HL-60 (cell line): ENCODE measurements around the gene CD72.

ENCODE experiments used
- DNase-seq, 2 experiments: peaks; one replicate each; pipeline ENCODE4 v3.0.0-alpha.2; 2010 to 2020; ENCODE audit warnings: low read depth in 1 of 2, low spot score in 1 of 2
- H3K27ac ChIP-seq: fragments of 250-450 bp; sonication (Bioruptor Pico); replicated peaks from 2 replicates; pipeline ENCODE4 v1.5.1; 2020; ENCODE audit warnings: mild to moderate bottlenecking, moderate library complexity
- H3K27me3 ChIP-seq: fragments of 250-450 bp; sonication (Bioruptor Pico); 2 replicates; pipeline ENCODE4 v1.5.1; 2021; ENCODE audit warnings: mild to moderate bottlenecking, moderate library complexity; ENCODE audit not compliant: insufficient read depth, poor library complexity, severe bottlenecking
- H3K4me3 ChIP-seq: replicated peaks from 2 replicates; pipeline ENCODE4 v1.5.1; 2011; ENCODE audit warnings: mild to moderate bottlenecking, control low read depth, low read length; ENCODE audit not compliant: insufficient read depth
- CTCF ChIP-seq: IDR thresholded peaks from one replicate; pipeline ENCODE4 v1.5.1; 2011; ENCODE audit warnings: low read length, control low read depth, inconsistent platforms; ENCODE audit not compliant: insufficient read depth
- GABPA ChIP-seq: IDR thresholded peaks from 2 replicates; pipeline ENCODE4 v1.6.1; 2012; ENCODE audit warnings: low read depth
- POLR2AphosphoS5 ChIP-seq: IDR thresholded peaks from 2 replicates; pipeline ENCODE4 v1.6.1; 2012; ENCODE audit warnings: low read depth
- SPI1 ChIP-seq: IDR thresholded peaks from 2 replicates; pipeline ENCODE4 v1.6.1; 2012; ENCODE audit warnings: low read depth, mild to moderate bottlenecking, borderline replicate concordance
- TF ChIP-seq, protein P1 (sequence below): IDR thresholded peaks from 2 replicates; pipeline ENCODE4 v1.6.1; 2012; ENCODE audit warnings: low read depth; ENCODE audit not compliant: insufficient replicate concordance

The CD72 gene

GRCh38 chr9:35609820-35610163 lies 8.4 kb downstream of the CD72 start:
- H3K27me3 ChIP-seq = no peaks in the 10 kb centered on the region
- TF ChIP-seq CTCF = no peak
- no peak for TF ChIP-seq GABPA
- no peak for TF ChIP-seq SPI1
- TF ChIP-seq, protein P1, sequence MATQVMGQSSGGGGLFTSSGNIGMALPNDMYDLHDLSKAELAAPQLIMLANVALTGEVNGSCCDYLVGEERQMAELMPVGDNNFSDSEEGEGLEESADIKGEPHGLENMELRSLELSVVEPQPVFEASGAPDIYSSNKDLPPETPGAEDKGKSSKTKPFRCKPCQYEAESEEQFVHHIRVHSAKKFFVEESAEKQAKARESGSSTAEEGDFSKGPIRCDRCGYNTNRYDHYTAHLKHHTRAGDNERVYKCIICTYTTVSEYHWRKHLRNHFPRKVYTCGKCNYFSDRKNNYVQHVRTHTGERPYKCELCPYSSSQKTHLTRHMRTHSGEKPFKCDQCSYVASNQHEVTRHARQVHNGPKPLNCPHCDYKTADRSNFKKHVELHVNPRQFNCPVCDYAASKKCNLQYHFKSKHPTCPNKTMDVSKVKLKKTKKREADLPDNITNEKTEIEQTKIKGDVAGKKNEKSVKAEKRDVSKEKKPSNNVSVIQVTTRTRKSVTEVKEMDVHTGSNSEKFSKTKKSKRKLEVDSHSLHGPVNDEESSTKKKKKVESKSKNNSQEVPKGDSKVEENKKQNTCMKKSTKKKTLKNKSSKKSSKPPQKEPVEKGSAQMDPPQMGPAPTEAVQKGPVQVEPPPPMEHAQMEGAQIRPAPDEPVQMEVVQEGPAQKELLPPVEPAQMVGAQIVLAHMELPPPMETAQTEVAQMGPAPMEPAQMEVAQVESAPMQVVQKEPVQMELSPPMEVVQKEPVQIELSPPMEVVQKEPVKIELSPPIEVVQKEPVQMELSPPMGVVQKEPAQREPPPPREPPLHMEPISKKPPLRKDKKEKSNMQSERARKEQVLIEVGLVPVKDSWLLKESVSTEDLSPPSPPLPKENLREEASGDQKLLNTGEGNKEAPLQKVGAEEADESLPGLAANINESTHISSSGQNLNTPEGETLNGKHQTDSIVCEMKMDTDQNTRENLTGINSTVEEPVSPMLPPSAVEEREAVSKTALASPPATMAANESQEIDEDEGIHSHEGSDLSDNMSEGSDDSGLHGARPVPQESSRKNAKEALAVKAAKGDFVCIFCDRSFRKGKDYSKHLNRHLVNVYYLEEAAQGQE = no peak
- no peak for TF ChIP-seq POLR2AphosphoS5
- DNase-seq = no peak
- H3K4me3 ChIP-seq = no peak overlapping the region
- H3K27ac ChIP-seq = no peak overlapping the region

- no peak overlapping the region for H3K4me3 ChIP-seq
- H3K27me3 ChIP-seq = no peaks in the 10 kb centered on the region
- no peak for DNase-seq
- no peak overlapping the region for H3K27ac ChIP-seq
- TF ChIP-seq, protein P1 = no peak
- TF ChIP-seq SPI1 (no peak), CTCF (no peak), POLR2AphosphoS5 (no peak), GABPA (no peak)
Observed at GRCh38 chr9:35609001-35609819, 9.0 kb downstream of the CD72 start.

GRCh38 chr9:35608221-35608620 lies 10.0 kb downstream of the CD72 start:
- no peaks in the 10 kb centered on the region for H3K27me3 ChIP-seq
- no peak overlapping the region for H3K4me3 ChIP-seq
- no peak overlapping the region for H3K27ac ChIP-seq
- TF ChIP-seq CTCF = no peak
- no peak for TF ChIP-seq GABPA
- TF ChIP-seq, protein P1 = no peak
- TF ChIP-seq SPI1 = no peak
- TF ChIP-seq POLR2AphosphoS5 = no peak
- no peak for DNase-seq
